Tibial artery (tissue), 4 donors: Measurements from ENCODE around the gene SIDT1.
"Not testable (repeated sequence)": the region's sequence is repeated elsewhere in the genome, so short reads cannot be mapped to it uniquely, and the experiment has no call there.

Source experiments
- DNase-seq, 2 donors: peaks; one replicate each; pipeline ENCODE4 v3.0.0-alpha.2; 2019
- H3K27ac ChIP-seq, 2 donors: fragments of 200-600 bp; sonication (generic) in 1 of 2; 1 replicate in 1 of 2; 2 replicates in 1 of 2; pipeline ENCODE4 v1.5.1; 2018 to 2019; ENCODE audit warnings: mild to moderate bottlenecking in 1 of 2
- H3K27me3 ChIP-seq, 2 donors: fragments of 200-600 bp; sonication (generic) in 1 of 2; one replicate each; pipeline versions ENCODE4 v1.5.1 to v1.6.0; 2016 to 2019
- H3K36me3 ChIP-seq, 3 donors: fragments of 200-600 bp; sonication (generic) in 2 of 3; one replicate each; pipeline ENCODE4 v1.5.1; 2016 to 2019; ENCODE audit warnings: mild to moderate bottlenecking in 2 of 3
- H3K4me1 ChIP-seq, 4 donors: fragments of 200-600 bp; sonication (generic) in 2 of 4; 1 replicate in 3 of 4; 2 replicates in 1 of 4; pipeline ENCODE4 v1.5.1; 2016 to 2019
- H3K4me3 ChIP-seq, 2 donors: fragments of 200-600 bp; sonication (generic) in 1 of 2; 1 replicate in 1 of 2; 2 replicates in 1 of 2; pipeline ENCODE4 v1.5.1; 2018 to 2019; ENCODE audit warnings: mild to moderate bottlenecking in 2 of 2
- H3K9me3 ChIP-seq, 3 donors: fragments of 200-600 bp; sonication (generic) in 1 of 3; one replicate each; pipeline ENCODE4 v1.5.1; 2016 to 2019
- intact Hi-C: fragments of 100-400 bp; cut with DNase I; formaldehyde crosslinking; loops from one replicate; pipeline ENCODE4 v1.15.0; 2023; ENCODE audit warnings: low total_unique reads
- TF ChIP-seq, protein P1 (sequence below), 2 experiments: fragments of 200-600 bp in 1 of 2; fragments of 450-650 bp in 1 of 2; IDR thresholded peaks; one replicate each; pipeline ENCODE4 v1.5.1; 2017 to 2019; ENCODE audit warnings: antibody characterized with exemption in 2 of 2, mild to moderate bottlenecking in 1 of 2, moderate library complexity in 1 of 2

The SIDT1 gene

DNA sequence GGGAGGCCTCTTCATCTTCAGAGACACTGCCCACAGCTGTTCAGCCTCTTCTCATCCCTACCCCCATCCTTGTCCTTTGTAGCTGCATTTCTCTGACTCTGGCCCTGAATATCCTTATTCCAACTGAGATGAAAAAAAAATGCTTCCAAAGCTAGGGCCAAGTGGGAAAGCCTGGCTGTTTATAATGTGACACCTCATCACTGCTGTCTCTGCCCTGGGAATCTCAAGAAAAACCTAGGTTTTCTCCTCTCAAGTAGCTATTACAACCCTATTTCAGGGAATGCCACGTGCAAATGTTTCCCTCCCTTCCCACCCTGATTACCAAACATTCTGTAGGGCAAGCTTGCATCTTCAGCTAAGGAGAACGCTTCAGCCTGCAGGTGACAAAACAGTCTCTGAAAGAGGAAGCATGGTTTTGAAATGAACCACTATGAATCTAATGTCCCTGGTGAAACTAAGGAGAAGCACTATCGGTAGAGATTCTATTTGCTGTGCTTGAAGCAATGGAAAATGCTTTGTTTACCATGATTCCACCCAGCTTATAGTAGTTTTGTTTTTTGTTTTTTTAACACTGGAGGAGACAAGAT lies 98.7 kb downstream of the SIDT1 start:
- Histone ChIP-seq H3K27me3 (no peaks in the 10 kb centered on the region), H3K4me1 (peaks cover 0 to 7% (median 2%) of the 10 kb centered on the region in 4 donors), H3K4me3 (no peak overlapping the region), H3K27ac (no peak overlapping the region), H3K9me3 (no peaks in the 10 kb centered on the region), H3K36me3 (peaks cover 0 to 9% (median 0%) of the 10 kb centered on the region in 3 donors)
- TF ChIP-seq, protein P1, sequence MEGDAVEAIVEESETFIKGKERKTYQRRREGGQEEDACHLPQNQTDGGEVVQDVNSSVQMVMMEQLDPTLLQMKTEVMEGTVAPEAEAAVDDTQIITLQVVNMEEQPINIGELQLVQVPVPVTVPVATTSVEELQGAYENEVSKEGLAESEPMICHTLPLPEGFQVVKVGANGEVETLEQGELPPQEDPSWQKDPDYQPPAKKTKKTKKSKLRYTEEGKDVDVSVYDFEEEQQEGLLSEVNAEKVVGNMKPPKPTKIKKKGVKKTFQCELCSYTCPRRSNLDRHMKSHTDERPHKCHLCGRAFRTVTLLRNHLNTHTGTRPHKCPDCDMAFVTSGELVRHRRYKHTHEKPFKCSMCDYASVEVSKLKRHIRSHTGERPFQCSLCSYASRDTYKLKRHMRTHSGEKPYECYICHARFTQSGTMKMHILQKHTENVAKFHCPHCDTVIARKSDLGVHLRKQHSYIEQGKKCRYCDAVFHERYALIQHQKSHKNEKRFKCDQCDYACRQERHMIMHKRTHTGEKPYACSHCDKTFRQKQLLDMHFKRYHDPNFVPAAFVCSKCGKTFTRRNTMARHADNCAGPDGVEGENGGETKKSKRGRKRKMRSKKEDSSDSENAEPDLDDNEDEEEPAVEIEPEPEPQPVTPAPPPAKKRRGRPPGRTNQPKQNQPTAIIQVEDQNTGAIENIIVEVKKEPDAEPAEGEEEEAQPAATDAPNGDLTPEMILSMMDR (IDR thresholded peaks at IDR 0.05), result no peak
- intact Hi-C loops, result no loop called here
- no peak for DNase-seq

DNA sequence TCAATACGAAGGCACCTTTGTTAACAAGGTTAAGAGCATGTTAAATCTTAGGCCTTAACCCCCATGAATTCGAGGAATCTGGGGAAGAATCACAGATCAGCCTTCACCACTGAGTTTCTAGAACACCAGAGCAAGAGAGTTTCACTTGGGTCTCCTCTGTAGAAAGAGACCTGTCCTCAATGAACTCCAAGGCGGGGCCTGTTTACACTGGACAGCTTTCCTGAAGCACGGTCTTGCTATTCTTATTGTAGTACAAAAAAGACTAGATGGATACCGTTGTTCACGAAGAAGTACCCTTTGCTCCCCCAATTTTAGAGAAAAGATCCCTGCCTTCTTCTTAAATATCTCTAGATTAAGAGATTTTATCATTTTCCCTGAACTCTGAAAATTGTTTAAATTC lies 99.2 kb downstream of the SIDT1 start:
- Histone ChIP-seq H3K9me3 (no peaks in the 10 kb centered on the region), H3K27me3 (no peaks in the 10 kb centered on the region), H3K27ac (no peak overlapping the region), H3K4me1 (peaks cover 0 to 6% (median 2%) of the 10 kb centered on the region in 4 donors), H3K36me3 (peaks cover 0 to 9% (median 0%) of the 10 kb centered on the region in 3 donors), H3K4me3 (no peak overlapping the region)
- TF ChIP-seq, protein P1 (IDR thresholded peaks at IDR 0.05), result no peak
- no peak for DNase-seq
- intact Hi-C loops, result no loop called here

DNA sequence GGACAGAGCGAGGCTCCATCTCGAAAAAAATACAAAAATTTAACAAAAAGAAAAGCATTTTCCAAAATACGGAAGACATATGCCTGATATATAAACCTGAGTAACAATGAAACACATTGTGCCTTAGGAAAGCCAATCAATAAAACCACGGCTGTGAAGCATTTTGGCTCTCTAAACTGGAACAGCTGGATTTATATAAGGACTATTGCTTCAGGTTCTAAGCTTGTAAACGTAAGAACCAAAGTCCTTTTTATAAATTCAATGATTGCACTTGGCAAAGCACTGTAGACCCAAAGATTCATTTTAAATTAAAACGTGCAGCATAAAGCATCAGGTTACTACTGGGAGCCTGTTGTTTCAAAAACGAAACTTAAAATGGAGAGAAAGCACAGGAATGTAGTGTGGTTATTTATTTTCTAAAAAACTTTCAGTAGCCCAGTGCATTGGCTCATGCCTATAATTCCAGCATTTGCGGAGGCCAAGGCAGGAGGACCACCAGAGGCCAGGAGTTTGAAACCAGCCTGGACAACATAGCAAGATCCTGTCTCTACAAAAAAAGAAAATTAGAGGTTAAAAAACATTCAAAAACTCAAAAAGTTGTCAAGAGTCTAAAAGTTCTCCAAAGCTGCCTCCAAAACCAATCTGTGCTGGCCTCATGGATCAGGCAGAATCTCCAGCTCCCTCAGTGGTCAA lies 102.6 kb downstream of the SIDT1 start:
- Histone ChIP-seq H3K9me3 (no peaks in the 10 kb centered on the region), H3K27me3 (no peaks in the 10 kb centered on the region), H3K36me3 (no peaks in the 10 kb centered on the region), H3K4me3 (no peak overlapping the region), H3K27ac (no peak overlapping the region), H3K4me1 (no peaks in the 10 kb centered on the region)
- intact Hi-C loops, result no loop called here
- TF ChIP-seq, protein P1 (IDR thresholded peaks at IDR 0.05), result no peak
- DNase-seq, result no peak

DNA sequence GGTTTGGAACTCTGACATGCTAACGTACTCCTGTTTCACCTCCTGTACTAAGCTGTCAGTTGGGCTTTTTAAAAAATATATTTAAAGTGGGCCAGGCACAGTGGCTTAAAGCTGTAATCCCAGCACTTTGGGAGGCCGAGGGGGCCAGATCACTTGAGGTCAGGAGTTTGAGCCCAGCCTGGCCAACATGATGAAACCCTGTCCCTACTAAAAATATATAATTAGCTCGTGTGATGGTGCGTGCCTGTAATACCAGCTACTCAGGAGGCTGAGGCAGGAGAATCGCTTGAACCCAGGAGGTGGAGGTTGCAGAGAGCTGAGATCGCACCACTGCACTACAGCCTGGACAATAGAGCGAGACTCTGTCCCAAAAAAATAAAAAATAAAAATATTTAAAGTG lies 103.7 kb downstream of the SIDT1 start:
- H3K9me3 ChIP-seq, H3K36me3 ChIP-seq, DNase-seq, intact Hi-C loops, H3K27ac ChIP-seq, H3K4me1 ChIP-seq, H3K27me3 ChIP-seq, H3K4me3 ChIP-seq: not testable (repeated sequence)

DNA sequence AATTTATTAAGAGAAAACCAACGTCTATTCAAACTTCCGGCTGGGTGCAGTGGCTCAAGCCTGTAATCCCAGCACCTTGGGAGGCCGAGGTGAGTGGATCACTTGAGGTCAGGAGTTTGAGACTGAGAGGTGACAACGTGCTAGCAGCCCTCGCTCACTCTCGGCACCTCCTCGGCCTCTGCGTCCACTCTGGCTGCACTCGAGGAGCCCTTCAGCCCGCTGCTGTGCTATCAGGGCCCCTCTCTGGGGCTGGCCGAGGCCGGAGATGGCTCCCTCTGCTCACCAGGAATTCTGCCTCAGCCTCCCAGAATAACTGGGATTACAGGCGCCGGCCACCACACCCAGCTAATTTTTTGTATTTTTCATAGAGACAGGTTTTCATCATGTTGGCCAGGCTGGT lies 105.4 kb downstream of the SIDT1 start:
- no peaks in the 10 kb centered on the region for H3K27me3 ChIP-seq
- no peak for DNase-seq
- no peaks in the 10 kb centered on the region for H3K9me3 ChIP-seq
- no peaks in the 10 kb centered on the region for H3K36me3 ChIP-seq
- H3K27ac ChIP-seq, result no peak overlapping the region
- no peak overlapping the region for H3K4me3 ChIP-seq
- TF ChIP-seq, protein P1 (IDR thresholded peaks at IDR 0.05), result no peak
- H3K4me1 ChIP-seq, result no peaks in the 10 kb centered on the region
- intact Hi-C loops, result no loop called here

DNA sequence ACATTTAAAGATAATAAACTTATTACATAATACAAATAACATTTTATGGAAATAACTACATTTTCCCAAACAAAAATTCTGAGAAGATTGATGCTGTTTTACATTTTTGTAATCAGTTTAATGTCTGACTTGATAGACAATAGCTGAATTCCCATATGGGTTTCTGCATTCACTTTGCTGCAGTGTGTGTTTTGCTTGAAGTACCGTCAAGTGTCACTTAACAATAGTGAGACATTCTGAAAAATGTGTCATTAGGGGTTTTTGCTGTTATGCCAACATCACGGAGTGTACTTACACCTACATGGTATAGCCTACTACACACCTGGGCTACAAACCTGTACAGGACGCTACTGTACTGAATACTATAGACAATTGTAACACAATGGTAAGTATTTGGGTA lies 106.6 kb downstream of the SIDT1 start:
- no peaks in the 10 kb centered on the region for H3K27me3 ChIP-seq
- TF ChIP-seq, protein P1 (IDR thresholded peaks at IDR 0.05), result no peak
- H3K9me3 ChIP-seq, result no peaks in the 10 kb centered on the region
- no peak overlapping the region for H3K4me3 ChIP-seq
- H3K27ac ChIP-seq, result no peak overlapping the region
- H3K36me3 ChIP-seq, result no peaks in the 10 kb centered on the region
- intact Hi-C loops, result no loop called here
- DNase-seq, result no peak
- no peaks in the 10 kb centered on the region for H3K4me1 ChIP-seq
